GM20000 (cell line): ENCODE measurements around the gene SLC47A2.
"Not testable (repeated sequence)": the region's sequence is repeated elsewhere in the genome, so short reads cannot be mapped to it uniquely, and the experiment has no call there.

Source experiments
- DNase-seq: peaks from one replicate; pipeline ENCODE4 v3.0.0; 2012; ENCODE audit warnings: low spot score
- TF ChIP-seq, protein P1 (sequence below): IDR thresholded peaks from 2 replicates; pipeline ENCODE4 v1.5.1; 2012; ENCODE audit warnings: mild to moderate bottlenecking, control low read depth; ENCODE audit errors: extremely low read depth, missing control alignments

The SLC47A2 gene

GRCh38 chr17:19703828-19704613, 12.4 kb downstream of the SLC47A2 start:
- TF ChIP-seq, protein P1, sequence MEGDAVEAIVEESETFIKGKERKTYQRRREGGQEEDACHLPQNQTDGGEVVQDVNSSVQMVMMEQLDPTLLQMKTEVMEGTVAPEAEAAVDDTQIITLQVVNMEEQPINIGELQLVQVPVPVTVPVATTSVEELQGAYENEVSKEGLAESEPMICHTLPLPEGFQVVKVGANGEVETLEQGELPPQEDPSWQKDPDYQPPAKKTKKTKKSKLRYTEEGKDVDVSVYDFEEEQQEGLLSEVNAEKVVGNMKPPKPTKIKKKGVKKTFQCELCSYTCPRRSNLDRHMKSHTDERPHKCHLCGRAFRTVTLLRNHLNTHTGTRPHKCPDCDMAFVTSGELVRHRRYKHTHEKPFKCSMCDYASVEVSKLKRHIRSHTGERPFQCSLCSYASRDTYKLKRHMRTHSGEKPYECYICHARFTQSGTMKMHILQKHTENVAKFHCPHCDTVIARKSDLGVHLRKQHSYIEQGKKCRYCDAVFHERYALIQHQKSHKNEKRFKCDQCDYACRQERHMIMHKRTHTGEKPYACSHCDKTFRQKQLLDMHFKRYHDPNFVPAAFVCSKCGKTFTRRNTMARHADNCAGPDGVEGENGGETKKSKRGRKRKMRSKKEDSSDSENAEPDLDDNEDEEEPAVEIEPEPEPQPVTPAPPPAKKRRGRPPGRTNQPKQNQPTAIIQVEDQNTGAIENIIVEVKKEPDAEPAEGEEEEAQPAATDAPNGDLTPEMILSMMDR: no peak
- no peak for DNase-seq

DNA sequence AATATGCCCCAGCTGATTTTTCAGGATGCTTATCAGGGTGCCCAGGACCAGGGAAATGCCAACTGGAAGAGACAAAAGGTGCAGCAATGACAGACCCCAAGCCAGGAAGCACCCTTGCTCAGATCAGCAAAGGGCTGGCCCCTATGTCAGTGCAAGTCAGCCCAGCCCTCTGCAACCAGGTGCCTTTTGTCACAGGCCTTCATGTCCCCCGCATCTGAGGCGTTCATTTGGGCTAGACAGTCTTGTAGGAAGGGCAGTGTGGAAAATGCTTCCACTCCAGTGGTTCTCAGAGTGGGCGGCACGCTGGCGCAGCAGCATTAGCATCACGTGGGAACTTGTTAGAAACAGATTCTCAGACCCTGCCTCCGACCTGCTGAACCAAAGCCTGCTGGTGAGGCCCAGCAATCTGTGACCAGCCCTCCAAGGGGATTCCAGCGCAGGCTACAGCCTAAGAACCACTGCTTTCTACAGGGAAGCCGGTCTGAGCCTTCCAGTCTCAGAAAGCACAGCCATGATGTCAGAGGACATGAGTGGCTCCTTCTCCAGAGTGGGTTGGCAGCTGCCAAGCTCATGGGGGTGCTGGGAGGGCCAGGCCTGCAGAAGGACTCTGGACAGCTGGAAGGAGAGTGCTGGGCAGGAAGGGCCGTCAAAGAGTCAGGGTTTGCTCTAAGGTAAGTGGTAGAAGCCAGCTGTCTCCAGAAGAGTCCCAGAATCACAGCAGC, 13.1 kb downstream of the SLC47A2 start:
- TF ChIP-seq, protein P1: no peak
- DNase-seq: no peak

- TF ChIP-seq, protein P1: no peak
- DNase-seq: no peak
Observed at GRCh38 chr17:19702217-19702641, 14.2 kb downstream of the SLC47A2 start.

GRCh38 chr17:19686400-19687090, 29.8 kb downstream of the SLC47A2 start:
- TF ChIP-seq, protein P1: no peak
- no peak for DNase-seq

DNA sequence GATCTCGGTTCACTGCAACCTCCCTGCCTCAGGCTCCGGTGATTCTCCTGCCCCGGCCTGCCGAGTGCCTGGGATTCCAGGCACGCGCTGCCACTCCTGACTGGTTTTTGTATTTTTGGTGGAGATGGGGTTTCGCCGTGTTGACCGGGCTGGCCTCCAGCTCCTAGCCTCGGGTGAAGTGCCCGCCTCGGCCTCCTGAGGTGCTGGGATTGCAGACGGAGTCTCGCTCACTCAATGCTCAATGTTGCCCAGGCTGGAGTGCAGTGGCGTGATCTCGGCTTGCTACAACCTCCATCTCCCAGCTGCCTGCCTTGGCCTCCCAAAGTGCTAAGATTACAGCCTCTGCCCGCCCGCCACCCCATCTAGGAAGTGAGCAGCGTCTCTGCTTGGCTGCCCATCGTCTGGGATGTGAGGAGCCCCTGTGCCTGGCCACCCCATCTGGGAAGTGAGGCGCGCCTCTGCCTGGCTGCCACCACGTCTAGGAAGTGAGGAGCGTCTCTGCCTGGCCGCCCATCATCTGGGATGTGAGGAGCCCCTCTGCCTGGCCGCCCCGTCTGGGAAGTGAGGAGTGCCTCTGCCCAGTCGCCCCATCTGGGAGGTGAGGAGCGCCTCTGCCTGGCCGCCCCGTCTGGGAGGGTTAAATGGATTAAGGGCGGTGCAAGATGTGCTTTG, 31.3 kb downstream of the SLC47A2 start:
- not testable (repeated sequence) for DNase-seq

DNA sequence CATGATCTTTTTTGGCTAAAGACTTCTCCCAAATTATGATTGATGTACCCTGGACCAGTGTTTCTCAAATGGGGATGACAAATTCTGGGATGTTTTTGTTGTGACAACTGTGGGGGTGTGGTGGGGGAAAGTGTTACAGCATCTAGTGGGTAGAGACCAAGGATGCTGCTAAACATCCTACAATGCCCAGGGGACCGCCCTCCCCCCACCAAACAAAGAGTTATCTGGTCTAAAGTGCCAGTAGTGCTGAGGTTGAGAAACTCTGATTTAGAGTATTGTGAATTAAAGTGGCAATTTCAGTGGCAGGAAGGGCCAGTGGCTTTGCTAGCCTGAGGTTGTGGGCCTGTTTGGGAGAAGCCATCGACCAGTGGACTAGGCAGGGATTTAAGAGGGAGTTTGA, 33.3 kb downstream of the SLC47A2 start:
- TF ChIP-seq, protein P1: no peak
- no peak for DNase-seq

- TF ChIP-seq, protein P1: no peak
- no peak for DNase-seq
Observed at GRCh38 chr17:19678581-19679453, 37.6 kb downstream of the SLC47A2 start.
